GM19099 (cell line): ENCODE data around the gene LRRC75A.

Experiments used
- POLR2A ChIP-seq: IDR thresholded peaks from 3 replicates; pipeline ENCODE4 v1.6.1; 2011; ENCODE audit warnings: low read depth; ENCODE audit not compliant: insufficient read length; ENCODE audit errors: extremely low read depth

Gene LRRC75A

GRCh38 chr17:16491703-16492612, at the start of gene LRRC75A:
TSS of gene LRRC75A (minus strand) at chr17:16492193. CDS start at chr17:16491990, 203 bp downstream.
- TF ChIP-seq POLR2A, result no peak

GRCh38 chr17:16537130-16537458, 45.1 kb upstream of the LRRC75A start:
- TF ChIP-seq POLR2A, result no peak

DNA sequence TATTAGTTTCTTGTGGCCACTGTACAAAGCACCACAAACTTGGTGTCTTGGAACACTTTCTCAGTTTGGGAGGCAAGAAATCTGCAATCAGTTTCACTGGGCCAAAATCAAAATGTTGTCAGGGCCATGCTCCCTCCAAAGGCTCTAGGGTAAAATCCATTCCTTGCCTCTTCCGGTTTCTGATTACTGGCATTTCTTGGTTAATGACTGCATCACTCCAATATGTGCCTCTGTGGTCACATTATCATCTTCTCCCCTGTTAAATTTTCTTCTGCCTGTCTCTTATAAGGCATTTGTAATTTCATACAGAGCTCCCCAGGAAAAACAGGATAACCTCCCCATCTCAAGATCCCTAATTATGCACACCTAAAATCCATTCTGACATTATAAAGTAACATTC, 42.2 kb upstream of the LRRC75A start:
- no peak for TF ChIP-seq POLR2A

DNA sequence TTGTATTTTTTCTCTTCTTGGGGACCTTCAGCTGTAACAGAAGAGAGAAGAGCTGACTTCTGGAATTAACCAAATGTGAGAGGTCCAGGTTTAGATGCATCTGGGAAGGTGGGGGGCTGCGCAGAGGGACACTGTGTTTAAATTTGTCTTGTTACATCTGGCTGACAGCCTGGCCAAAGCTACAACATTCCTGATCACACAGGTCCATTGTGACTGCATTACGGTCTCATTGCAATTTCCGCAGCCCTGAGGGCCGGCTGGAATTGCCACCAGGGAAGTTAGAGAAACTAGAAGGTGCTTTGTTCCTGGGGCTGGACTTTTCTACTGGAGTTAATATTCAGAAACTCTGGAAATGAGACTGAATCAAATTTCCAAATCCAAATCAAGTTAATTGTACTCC, 37.9 kb upstream of the LRRC75A start:
- TF ChIP-seq POLR2A, result no peak

DNA sequence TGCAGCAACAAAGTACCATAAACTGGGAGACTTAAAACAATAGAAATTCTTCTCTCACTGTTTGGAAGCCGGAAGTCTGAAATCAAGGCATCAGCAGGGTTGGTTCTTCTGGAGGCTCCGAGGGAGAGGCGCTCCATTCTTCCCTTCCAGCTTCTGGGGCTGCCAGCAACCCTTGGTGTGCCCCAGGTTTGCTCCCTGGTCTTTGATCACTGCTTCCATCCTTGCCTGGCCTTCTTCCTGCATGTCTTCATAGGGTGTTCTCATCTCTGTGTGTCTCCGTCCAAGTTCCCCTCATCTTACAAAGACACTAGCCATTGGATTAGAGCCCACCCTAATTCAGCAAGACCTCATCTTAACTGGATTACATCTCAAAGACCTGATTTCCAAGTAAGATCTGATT, 35.3 kb upstream of the LRRC75A start:
- TF ChIP-seq POLR2A, result no peak

GRCh38 chr17:16521070-16521727, 29.2 kb upstream of the LRRC75A start:
- no peak for TF ChIP-seq POLR2A

DNA sequence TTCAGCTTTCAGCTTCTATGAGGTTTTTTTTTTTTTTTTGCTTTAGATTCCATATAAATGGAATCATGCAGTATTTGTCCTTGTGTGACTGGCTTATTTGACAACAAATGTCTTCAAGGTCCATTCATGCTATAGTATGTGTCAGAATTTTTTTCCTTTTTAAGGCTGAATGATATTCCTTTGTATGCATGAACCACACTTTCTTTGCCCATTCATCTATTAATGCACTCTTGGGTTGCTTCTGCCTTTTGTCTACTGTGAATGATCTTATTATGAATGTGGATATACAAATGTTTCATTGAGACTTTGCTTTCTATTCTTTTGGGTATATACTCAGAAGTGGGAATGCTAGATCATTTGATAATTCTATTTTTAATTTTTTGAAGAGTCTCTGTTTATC, 27.0 kb upstream of the LRRC75A start:
- no peak for TF ChIP-seq POLR2A

DNA sequence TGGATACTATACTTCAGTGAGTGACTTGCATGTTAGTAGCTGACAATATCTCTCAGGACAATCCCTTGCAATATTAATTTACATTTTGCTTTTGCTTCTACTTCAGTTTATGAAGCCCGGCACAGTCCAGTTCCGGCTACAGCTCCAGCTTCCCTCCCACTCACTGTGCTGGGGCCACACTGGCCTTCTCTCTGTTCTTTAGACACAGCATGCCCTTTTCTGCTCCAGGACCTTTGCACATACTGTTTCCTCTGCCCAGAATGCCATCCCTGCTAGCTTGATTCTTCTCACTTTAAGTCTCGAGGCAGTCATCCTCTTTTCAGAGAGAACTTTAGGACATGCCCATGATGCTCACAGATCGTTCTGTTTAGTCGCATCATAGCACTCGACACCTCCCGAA, 25.5 kb upstream of the LRRC75A start:
- no peak for TF ChIP-seq POLR2A

- no peak for TF ChIP-seq POLR2A
Observed at GRCh38 chr17:16516594-16517051, 24.6 kb upstream of the LRRC75A start.

- no peak for TF ChIP-seq POLR2A
Observed at GRCh38 chr17:16515933-16516332, 23.9 kb upstream of the LRRC75A start.

DNA sequence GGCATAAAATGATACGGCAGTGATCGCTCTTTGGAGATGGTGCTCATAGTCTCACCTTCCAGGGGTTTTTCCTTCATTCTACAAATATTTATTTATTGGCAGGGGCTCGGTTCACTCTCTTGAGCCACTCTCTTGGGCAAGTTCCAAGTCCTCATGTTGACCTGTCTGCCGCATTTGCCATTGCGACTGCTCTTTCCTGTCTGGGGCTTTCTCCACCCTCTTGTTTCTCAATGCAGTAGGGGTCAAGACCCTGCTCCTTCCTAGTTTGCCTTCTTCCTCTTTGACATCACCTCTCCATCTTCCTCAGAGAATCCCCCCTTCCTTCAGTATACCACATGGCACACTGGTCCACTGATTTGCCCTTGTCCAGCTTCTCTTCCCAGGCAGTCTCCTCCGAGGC, 21.9 kb upstream of the LRRC75A start:
- TF ChIP-seq POLR2A, result no peak

- TF ChIP-seq POLR2A, result no peak
Observed at GRCh38 chr17:16512011-16512410, 20.0 kb upstream of the LRRC75A start.

DNA sequence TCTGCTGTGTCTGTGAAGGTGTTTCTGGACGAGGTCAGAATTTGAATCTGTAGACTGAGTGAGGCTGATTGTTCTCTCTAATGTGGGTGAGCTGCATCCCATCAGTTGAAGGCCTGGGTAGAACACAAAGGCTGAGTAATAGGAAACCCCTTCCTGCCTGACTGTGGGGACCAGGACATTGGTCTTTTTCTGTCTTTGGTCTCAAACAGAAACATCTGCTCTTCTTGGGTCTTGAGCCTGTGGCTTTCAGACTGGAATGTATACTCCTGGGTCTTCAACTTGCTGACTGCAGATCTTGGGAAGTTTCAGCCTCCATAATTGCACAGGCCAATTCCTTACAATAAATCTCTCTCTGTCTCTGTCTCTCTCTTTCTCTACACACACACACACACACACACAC, 19.6 kb upstream of the LRRC75A start:
- no peak for TF ChIP-seq POLR2A

DNA sequence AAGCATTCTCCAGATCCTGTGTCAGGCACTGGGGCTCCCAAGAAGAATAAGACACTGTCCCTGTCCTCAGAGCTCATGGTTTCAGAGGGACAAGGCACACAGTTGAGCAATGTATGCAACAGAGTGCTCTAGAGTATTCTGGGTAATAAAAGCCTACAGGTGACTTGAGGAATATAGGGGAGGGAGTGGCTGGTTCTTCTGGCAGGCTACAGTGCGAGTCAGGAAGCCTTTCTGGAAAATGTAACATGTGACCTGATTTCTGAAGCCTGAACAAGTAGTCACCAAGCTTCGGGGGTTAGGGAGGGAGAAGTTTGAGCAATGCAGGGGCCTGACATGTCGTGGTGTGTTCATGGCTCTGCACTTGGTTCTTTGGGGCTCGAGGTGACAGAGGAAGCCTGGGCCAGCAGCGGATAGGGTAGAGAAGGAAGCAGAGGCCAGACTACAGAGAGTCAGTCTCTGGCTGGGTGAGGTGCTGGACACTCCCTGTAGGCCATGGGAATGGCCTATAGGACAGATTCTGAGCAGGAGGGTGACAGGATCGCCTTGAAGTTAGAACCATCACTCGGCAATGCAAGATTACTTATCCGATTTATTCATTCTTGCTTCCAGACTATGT, 16.0 kb upstream of the LRRC75A start:
- no peak for TF ChIP-seq POLR2A

GRCh38 chr17:16506188-16506587, 14.2 kb upstream of the LRRC75A start:
- no peak for TF ChIP-seq POLR2A

DNA sequence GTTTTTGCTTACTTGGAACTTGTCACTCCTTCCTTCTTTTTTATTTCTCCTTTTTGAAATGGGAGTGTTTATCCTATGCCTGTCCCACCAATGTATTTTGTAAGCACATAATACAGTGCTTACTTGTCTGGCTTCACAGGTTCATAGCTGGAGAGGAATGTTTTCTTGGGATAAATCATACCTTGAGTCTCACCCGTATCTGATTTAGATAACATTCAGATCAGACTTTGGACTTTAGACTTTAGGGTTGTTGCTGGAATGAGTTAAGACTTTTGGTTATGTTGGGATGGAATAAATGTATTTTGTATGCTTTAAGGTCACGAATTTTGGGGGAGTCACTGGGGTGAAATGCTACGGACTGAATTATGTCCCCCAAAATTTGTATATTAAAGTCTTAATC, 13.0 kb upstream of the LRRC75A start:
- no peak for TF ChIP-seq POLR2A
